ENCODE data around the gene CAMKMT.

CAMKMT gene

DNA sequence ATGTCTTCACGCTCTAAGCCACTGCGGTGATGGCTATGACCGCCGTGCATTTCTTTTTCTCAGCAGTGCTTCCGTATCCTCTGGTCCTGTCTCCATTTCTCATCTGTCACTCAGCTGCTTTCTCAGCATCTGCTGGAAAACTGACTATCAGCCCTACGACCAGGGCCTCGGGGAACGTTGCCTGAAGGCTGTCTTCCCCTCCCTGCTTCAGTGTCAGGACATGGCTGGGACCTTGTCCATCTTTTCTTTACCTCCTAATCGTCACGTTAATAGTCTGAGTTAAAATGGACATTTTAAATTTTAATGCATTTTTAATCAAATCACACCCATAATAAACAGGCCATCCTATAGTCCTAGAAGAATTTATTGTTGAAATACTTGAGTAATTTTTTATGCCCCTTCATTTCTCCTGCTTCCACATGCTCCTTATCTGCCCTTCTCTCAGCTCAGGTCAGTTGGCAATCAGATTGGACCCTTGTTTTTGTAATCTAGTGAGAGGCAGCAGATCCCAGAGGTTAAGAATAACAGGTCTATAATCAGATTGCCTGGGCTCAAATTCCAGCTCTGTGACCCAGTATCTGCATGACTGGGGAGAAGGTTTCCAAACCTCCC, 329.5 kb downstream of the CAMKMT start:
- no peaks in the 10 kb centered on the region for H3K27me3 Mint-ChIP-seq
- H3K27ac Mint-ChIP-seq (ENCODE audit: low read depth), result no peak overlapping the region
- H3K4me3 Mint-ChIP-seq, result no peak overlapping the region
- no peaks in the 10 kb centered on the region for H3K36me3 Mint-ChIP-seq (ENCODE audit: insufficient read depth)
- ATAC-seq (replicated peaks; ENCODE audit: extremely low read depth, poor library complexity, severe bottlenecking) (no peak), DNase-seq (ENCODE audit: low spot score in 2 of 2) (no peak)
- no peaks in the 10 kb centered on the region for H3K9me3 Mint-ChIP-seq
- H3K4me1 Mint-ChIP-seq, result no peaks in the 10 kb centered on the region

- Mint-ChIP-seq H3K9me3 (no peaks in the 10 kb centered on the region), H3K36me3 (ENCODE audit: insufficient read depth) (no peaks in the 10 kb centered on the region)
Observed at GRCh38 chr2:44692821-44693220, 331.1 kb downstream of the CAMKMT start.

DNA sequence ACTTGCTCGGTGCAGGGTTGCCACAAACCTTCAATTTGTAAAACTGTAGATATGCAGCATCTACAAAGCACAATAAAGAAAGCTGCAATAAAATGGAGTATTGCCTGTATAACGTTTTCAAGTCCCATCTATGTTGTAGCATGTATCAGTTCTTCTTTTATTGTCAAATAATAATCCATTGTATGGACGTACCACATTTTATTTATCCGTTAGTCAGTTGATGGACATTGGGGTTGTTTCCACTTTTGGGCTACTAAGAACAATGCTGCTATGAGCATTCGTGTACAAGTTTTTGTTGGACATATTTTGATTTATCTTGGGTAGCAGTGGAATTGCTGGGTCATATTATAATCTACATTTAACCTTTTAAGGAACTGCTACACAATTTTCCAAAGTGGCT, 339.1 kb downstream of the CAMKMT start:
- Mint-ChIP-seq H3K36me3 (ENCODE audit: insufficient read depth) (no peaks in the 10 kb centered on the region), H3K4me1 (no peaks in the 10 kb centered on the region), H3K9me3 (no peaks in the 10 kb centered on the region), H3K27ac (ENCODE audit: low read depth) (no peak overlapping the region), H3K27me3 (no peaks in the 10 kb centered on the region), H3K4me3 (no peak overlapping the region)
- ATAC-seq (replicated peaks; ENCODE audit: extremely low read depth, poor library complexity, severe bottlenecking), result no peak
- no peak for DNase-seq (ENCODE audit: low spot score in 2 of 2)

More at GRCh38 chr2:44692821-44693220, 331.1 kb downstream of the CAMKMT start:
- H3K27me3 Mint-ChIP-seq, result no peaks in the 10 kb centered on the region
- ATAC-seq (replicated peaks; ENCODE audit: extremely low read depth, poor library complexity, severe bottlenecking) (no peak), DNase-seq (ENCODE audit: low spot score in 2 of 2) (no peak)
- no peaks in the 10 kb centered on the region for H3K4me1 Mint-ChIP-seq
- H3K4me3 Mint-ChIP-seq, result no peak overlapping the region
- H3K27ac Mint-ChIP-seq (ENCODE audit: low read depth), result no peak overlapping the region

DNA sequence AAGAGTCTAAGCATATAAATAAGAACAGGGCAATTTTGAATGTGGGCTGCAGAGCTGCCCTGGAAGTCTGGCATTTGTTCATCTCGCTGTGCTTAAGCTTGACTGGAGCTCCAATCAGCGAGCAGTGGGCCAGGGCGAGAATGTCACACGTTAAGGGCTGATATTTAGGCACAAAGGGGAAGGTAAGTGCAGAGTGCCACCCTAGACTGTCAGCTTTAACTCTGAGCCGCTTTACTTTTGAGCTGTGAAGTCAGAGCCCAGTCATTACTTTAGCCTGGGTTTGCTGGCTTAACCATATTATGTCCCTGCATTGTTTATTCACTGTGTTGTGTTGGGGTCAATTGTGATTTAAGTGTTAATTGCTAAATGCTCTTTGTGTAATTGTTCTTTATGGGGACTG, 343.6 kb downstream of the CAMKMT start:
- H3K27ac Mint-ChIP-seq (ENCODE audit: low read depth), result no peak overlapping the region
- H3K4me1 Mint-ChIP-seq, result peaks cover 5% of the 10 kb centered on the region
- no peaks in the 10 kb centered on the region for H3K9me3 Mint-ChIP-seq
- no peak for DNase-seq (ENCODE audit: low spot score in 2 of 2)
- H3K4me3 Mint-ChIP-seq, result no peak overlapping the region
- H3K27me3 Mint-ChIP-seq, result no peaks in the 10 kb centered on the region
- peaks cover 2% of the 10 kb centered on the region for H3K36me3 Mint-ChIP-seq (ENCODE audit: insufficient read depth)
- no peak for ATAC-seq (replicated peaks; ENCODE audit: extremely low read depth, poor library complexity, severe bottlenecking)

GRCh38 chr2:44705876-44706480, 344.2 kb downstream of the CAMKMT start:
- Mint-ChIP-seq H3K27me3 (no peaks in the 10 kb centered on the region), H3K36me3 (ENCODE audit: insufficient read depth) (peaks cover 2% of the 10 kb centered on the region), H3K9me3 (no peaks in the 10 kb centered on the region), H3K27ac (ENCODE audit: low read depth) (no peak overlapping the region), H3K4me3 (no peak overlapping the region), H3K4me1 (peaks cover 5% of the 10 kb centered on the region)
- DNase-seq (ENCODE audit: low spot score in 2 of 2) (no peak), ATAC-seq (replicated peaks; ENCODE audit: extremely low read depth, poor library complexity, severe bottlenecking) (no peak)

DNA sequence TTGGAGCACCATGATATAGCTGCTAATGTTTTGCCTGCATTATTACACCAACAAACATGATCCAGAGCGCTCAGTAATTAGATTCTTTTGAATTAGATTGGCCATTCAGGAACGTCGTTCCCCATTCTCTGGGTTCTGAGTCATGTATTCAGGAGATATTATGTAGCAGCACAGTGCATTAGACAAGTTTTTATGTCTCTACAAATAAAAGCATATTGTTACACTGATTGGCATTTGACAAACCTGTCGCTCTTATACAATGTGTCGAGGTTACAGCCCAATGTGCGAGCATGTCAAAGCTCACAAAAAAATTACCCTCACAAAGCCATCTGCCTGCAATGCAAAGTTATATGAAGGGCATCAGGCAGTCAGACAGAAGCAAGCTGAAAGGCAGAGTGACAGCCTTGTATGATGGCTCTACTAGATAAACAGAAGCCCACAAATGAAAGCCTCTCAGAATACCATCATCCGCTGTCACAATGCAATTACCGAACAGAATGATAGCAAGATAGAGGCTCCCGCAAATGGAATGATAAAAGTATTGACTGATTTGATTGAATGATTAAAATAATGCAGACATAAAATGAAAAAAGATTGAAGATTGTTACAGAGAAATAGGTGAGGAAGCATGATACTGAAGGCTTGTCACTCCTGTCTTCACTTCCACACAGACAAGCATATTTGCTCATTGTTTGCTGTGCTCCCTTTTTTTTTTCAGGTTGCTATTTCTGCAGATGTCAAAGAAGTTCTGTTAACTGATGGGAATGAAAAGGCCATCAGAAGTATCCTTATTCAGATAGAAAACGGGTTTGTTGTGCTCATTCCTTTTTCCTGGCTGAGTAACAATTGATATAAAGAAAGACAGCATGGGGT, 345.2 kb downstream of the CAMKMT start:
- Mint-ChIP-seq H3K27ac (ENCODE audit: low read depth) (no peak overlapping the region), H3K36me3 (ENCODE audit: insufficient read depth) (peaks cover 2% of the 10 kb centered on the region), H3K4me1 (peaks cover 5% of the 10 kb centered on the region), H3K9me3 (no peaks in the 10 kb centered on the region), H3K27me3 (no peaks in the 10 kb centered on the region), H3K4me3 (no peak overlapping the region)
- DNase-seq (ENCODE audit: low spot score in 2 of 2), result no peak
- ATAC-seq (replicated peaks; ENCODE audit: extremely low read depth, poor library complexity, severe bottlenecking), result no peak

- H3K4me3 Mint-ChIP-seq, result no peak overlapping the region
- H3K4me1 Mint-ChIP-seq, result peaks cover 5% of the 10 kb centered on the region
Observed at GRCh38 chr2:44707945-44708660, 346.4 kb downstream of the CAMKMT start.

DNA sequence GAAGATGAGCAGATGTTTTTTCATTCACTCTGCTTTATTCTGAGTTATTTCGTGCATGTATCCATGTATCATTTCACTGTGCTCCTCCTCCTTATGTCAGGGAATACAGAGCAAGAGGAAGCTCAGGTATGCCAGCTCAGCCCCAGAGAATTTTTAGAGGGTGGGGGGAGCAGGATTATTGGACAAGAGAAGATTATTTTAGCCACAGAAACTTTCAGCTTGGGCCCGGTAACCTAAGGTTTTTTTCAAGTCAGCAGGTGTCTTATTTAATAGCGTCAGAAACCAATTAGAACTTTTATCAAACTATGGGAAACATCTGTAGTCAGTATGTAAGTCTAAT, 346.9 kb downstream of the CAMKMT start:
- Mint-ChIP-seq H3K4me3 (no peak overlapping the region), H3K9me3 (no peaks in the 10 kb centered on the region), H3K36me3 (ENCODE audit: insufficient read depth) (peaks cover 2% of the 10 kb centered on the region), H3K4me1 (peaks cover 5% of the 10 kb centered on the region), H3K27me3 (no peaks in the 10 kb centered on the region), H3K27ac (ENCODE audit: low read depth) (no peak overlapping the region)
- ATAC-seq (replicated peaks; ENCODE audit: extremely low read depth, poor library complexity, severe bottlenecking) (no peak), DNase-seq (ENCODE audit: low spot score in 2 of 2) (no peak)

More at GRCh38 chr2:44707945-44708660, 346.4 kb downstream of the CAMKMT start:
- DNase-seq (ENCODE audit: low spot score in 2 of 2), result no peak
- H3K36me3 Mint-ChIP-seq (ENCODE audit: insufficient read depth), result peaks cover 2% of the 10 kb centered on the region
- H3K27ac Mint-ChIP-seq (ENCODE audit: low read depth), result no peak overlapping the region
- no peak for ATAC-seq (replicated peaks; ENCODE audit: extremely low read depth, poor library complexity, severe bottlenecking)
- no peaks in the 10 kb centered on the region for H3K27me3 Mint-ChIP-seq
- H3K9me3 Mint-ChIP-seq, result no peaks in the 10 kb centered on the region

DNA sequence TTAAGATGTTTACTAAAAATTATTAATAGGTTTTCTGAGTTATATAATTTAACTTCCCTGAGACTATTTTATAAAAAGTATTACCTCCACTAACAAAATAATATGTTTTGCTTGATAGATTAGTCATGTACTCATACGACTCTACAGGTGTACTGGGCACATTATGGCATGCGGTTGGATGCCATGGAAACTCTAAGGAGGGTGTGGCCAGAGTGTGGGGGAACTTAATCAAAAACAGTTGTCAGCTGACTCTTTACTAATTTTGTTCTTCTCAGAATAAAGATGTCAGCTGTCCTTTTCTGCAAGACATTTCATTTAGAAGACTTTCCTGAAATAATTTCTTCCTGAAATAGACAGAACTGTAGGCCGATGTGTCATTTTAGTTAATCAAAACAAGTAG, 351.4 kb downstream of the CAMKMT start:
- H3K4me1 Mint-ChIP-seq, result peaks cover 4% of the 10 kb centered on the region
- H3K27ac Mint-ChIP-seq (ENCODE audit: low read depth), result no peak overlapping the region
- H3K4me3 Mint-ChIP-seq, result no peak overlapping the region
- no peak for ATAC-seq (replicated peaks; ENCODE audit: extremely low read depth, poor library complexity, severe bottlenecking)
- H3K27me3 Mint-ChIP-seq, result no peaks in the 10 kb centered on the region
- H3K9me3 Mint-ChIP-seq, result no peaks in the 10 kb centered on the region
- peaks cover 2% of the 10 kb centered on the region for H3K36me3 Mint-ChIP-seq (ENCODE audit: insufficient read depth)
- no peak for DNase-seq (ENCODE audit: low spot score in 2 of 2)

- H3K4me3 Mint-ChIP-seq, result no peak overlapping the region
- no peaks in the 10 kb centered on the region for H3K27me3 Mint-ChIP-seq
- no peak overlapping the region for H3K27ac Mint-ChIP-seq (ENCODE audit: low read depth)
- no peak for ATAC-seq (replicated peaks; ENCODE audit: extremely low read depth, poor library complexity, severe bottlenecking)
- no peaks in the 10 kb centered on the region for H3K9me3 Mint-ChIP-seq
- no peaks in the 10 kb centered on the region for H3K4me1 Mint-ChIP-seq
- H3K36me3 Mint-ChIP-seq (ENCODE audit: insufficient read depth), result peaks cover 2% of the 10 kb centered on the region
- no peak for DNase-seq (ENCODE audit: low spot score in 2 of 2)
Observed at GRCh38 chr2:44715671-44716081, 353.9 kb downstream of the CAMKMT start.

- H3K36me3 Mint-ChIP-seq (ENCODE audit: insufficient read depth), result peaks cover 2% of the 10 kb centered on the region
- H3K4me1 Mint-ChIP-seq, result no peaks in the 10 kb centered on the region
- no peak for ATAC-seq (replicated peaks; ENCODE audit: extremely low read depth, poor library complexity, severe bottlenecking)
- H3K4me3 Mint-ChIP-seq, result no peak overlapping the region
- H3K9me3 Mint-ChIP-seq, result no peaks in the 10 kb centered on the region
- DNase-seq (ENCODE audit: low spot score in 2 of 2), result no peak
- no peaks in the 10 kb centered on the region for H3K27me3 Mint-ChIP-seq
- no peak overlapping the region for H3K27ac Mint-ChIP-seq (ENCODE audit: low read depth)
Observed at GRCh38 chr2:44716131-44716530, 354.4 kb downstream of the CAMKMT start.

DNA sequence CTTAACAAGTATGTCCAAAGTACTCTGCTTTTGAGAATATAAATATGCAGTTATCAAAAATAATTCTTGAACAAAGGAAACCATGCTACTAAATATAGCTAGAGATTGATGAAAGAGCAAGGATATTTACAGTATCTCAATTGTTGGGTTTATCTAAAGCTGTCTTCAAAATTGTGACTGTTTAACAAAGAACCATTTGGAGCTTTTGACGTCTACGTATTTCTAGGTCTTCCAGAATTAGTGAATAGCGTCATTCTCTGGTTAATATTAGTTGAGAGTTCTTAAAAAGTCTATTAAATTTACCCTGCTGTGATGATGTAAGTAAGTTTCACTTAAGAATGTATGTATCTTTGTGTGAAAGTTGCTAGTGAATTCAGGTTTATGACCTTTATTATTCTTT, 356.7 kb downstream of the CAMKMT start:
- H3K4me3 Mint-ChIP-seq, result no peak overlapping the region
- peaks cover 2% of the 10 kb centered on the region for H3K36me3 Mint-ChIP-seq (ENCODE audit: insufficient read depth)
- H3K4me1 Mint-ChIP-seq, result no peaks in the 10 kb centered on the region
- H3K9me3 Mint-ChIP-seq, result no peaks in the 10 kb centered on the region
- no peak for DNase-seq (ENCODE audit: low spot score in 2 of 2)
- no peaks in the 10 kb centered on the region for H3K27me3 Mint-ChIP-seq
- no peak overlapping the region for H3K27ac Mint-ChIP-seq (ENCODE audit: low read depth)
- ATAC-seq (replicated peaks; ENCODE audit: extremely low read depth, poor library complexity, severe bottlenecking), result no peak

Data from central memory CD8-positive, alpha-beta T cell (primary cell).